HCT116 (cell line): ENCODE data around the gene EIF6. TPM values are rescaled to one million over a fixed set of nuclear protein-coding genes. Genes with fewer than 3 reads are reported as not detected.

Source experiments
- ATAC-seq: fragments of 200-7000 bp; cut with Tn5 transposase; 2 replicates; pipeline ENCODE4 v1.9.1; 2020; ENCODE audit warnings: mild to moderate bottlenecking, moderate library complexity
- BruUV-seq: library from RNA; stranded (reverse); fragments of 400-500 nt; replicated peaks from 2 replicates; lab custom pipeline; 2021; lab: Mats Ljungman, UMichigan
- CTCF ChIA-PET: fragments of 300-600 bp; sonication (Branson Sonifier 250); formaldehyde crosslinking; loops from one replicate; lab custom pipeline; 2021; ENCODE audit warnings: antibody characterized with exemption; lab: Charles Lee
- POLR2A ChIA-PET: fragments of 300-600, 350-600 bp; sonication (Branson Sonifier 250); formaldehyde crosslinking; loops from one replicate; lab custom pipeline; 2021; ENCODE audit warnings: antibody characterized with exemption; lab: Charles Lee
- RAD21 ChIA-PET, 2 experiments: fragments of 300-600 bp; sonication (Branson Sonifier 250); formaldehyde crosslinking; loops; one replicate each; lab custom pipeline; 2023; ENCODE audit warnings: low total read pairs in 2 of 2; ENCODE audit not compliant: uncharacterized antibody in 2 of 2, unreplicated experiment in 2 of 2, low non-redundant PET in 1 of 2; lab: Charles Lee
- DNase-seq: peaks from one replicate; pipeline ENCODE4 v3.0.0-alpha.2; 2010; ENCODE audit warnings: low read depth, low spot score
- H2AFZ ChIP-seq: fragments of 200-600 bp; shearing (Covaris generic), sonication (generic); 2 replicates; pipeline ENCODE4 v1.6.1; 2017; ENCODE audit warnings: low read depth, mixed run types, mixed read lengths, antibody characterized with exemption, low read length; ENCODE audit not compliant: poor library complexity, severe bottlenecking
- H3K27ac ChIP-seq: 2 replicates; pipeline ENCODE4 v1.5.1; 2012; ENCODE audit warnings: low read depth, low read length
- H3K27me3 ChIP-seq: fragments of 200-600 bp; sonication (generic); 2 replicates; pipeline ENCODE4 v1.6.1; 2016; ENCODE audit warnings: mixed run types, low read length, mixed read lengths; ENCODE audit not compliant: insufficient read depth
- H3K36me3 ChIP-seq, 2 experiments: fragments of 200-500 bp in 1 of 2; fragments of 200-600 bp in 1 of 2; sonication (Bioruptor generic) in 1 of 2; sonication (generic) in 1 of 2; 2 replicates each; pipeline versions ENCODE4 v1.5.1 to v1.6.1; 2014 to 2016; ENCODE audit warnings: low read length in 2 of 2, inconsistent platforms in 1 of 2, mixed read lengths in 1 of 2, mixed run types in 1 of 2; ENCODE audit not compliant: insufficient read depth in 2 of 2, control insufficient read depth in 1 of 2
- H3K4me1 ChIP-seq, 2 experiments: fragments of 200-600 bp in 1 of 2; sonication (generic) in 1 of 2; 2 replicates each; pipeline versions ENCODE4 v1.5.1 to v1.6.1; 2012 to 2017; ENCODE audit warnings: low read length in 2 of 2, inconsistent platforms in 1 of 2, mild to moderate bottlenecking in 1 of 2, mixed read lengths in 1 of 2, mixed run types in 1 of 2, moderate library complexity in 1 of 2; ENCODE audit not compliant: insufficient read depth in 2 of 2, control insufficient read depth in 1 of 2
- H3K4me2 ChIP-seq: fragments of 200-600 bp; sonication (generic); 2 replicates; pipeline ENCODE4 v1.6.1; 2017; ENCODE audit warnings: mixed run types, low read length, mixed read lengths
- H3K4me3 ChIP-seq, 2 experiments: fragments of 200-600 bp in 1 of 2; sonication (generic) in 1 of 2; replicated peaks in 1 of 2; 2 replicates each; pipeline ENCODE4 v1.5.1; 2011 to 2016; ENCODE audit warnings: low read length in 2 of 2, control low read depth in 1 of 2, low read depth in 1 of 2, mild to moderate bottlenecking in 1 of 2, mixed read lengths in 1 of 2, mixed run types in 1 of 2
- H3K79me2 ChIP-seq: fragments of 200-600 bp; sonication (generic); 2 replicates; pipeline ENCODE4 v1.6.1; 2017; ENCODE audit warnings: mild to moderate bottlenecking, mixed run types, low read length, moderate library complexity, mixed read lengths; ENCODE audit not compliant: insufficient read depth
- H3K9ac ChIP-seq: fragments of 200-600 bp; sonication (generic); 2 replicates; pipeline ENCODE4 v1.6.1; 2016; ENCODE audit warnings: low read length, mixed read lengths
- H3K9me2 ChIP-seq: fragments of 200-600 bp; sonication (generic), shearing (Covaris generic); 2 replicates; pipeline ENCODE4 v1.6.1; 2017; ENCODE audit warnings: mixed run types, mild to moderate bottlenecking, moderate library complexity; ENCODE audit not compliant: insufficient read depth
- H3K9me3 ChIP-seq, 2 experiments: fragments of 200-500 bp in 1 of 2; fragments of 200-600 bp in 1 of 2; sonication (Bioruptor generic) in 1 of 2; sonication (generic) in 1 of 2; 2 replicates each; pipeline ENCODE4 v1.6.1; 2014 to 2017; ENCODE audit warnings: low read length in 2 of 2, mixed read lengths in 2 of 2, inconsistent platforms in 1 of 2, low read depth in 1 of 2, mild to moderate bottlenecking in 1 of 2, mixed run types in 1 of 2, moderate library complexity in 1 of 2; ENCODE audit not compliant: control insufficient read depth in 1 of 2, insufficient read depth in 1 of 2
- H4K20me1 ChIP-seq: fragments of 200-600 bp; sonication (generic), shearing (Covaris generic); 2 replicates; pipeline ENCODE4 v1.6.1; 2017; ENCODE audit warnings: mixed run types, mild to moderate bottlenecking, moderate library complexity; ENCODE audit not compliant: insufficient read depth
- EGR1 ChIP-seq: IDR thresholded peaks from 2 replicates; pipeline ENCODE4 v1.6.1; 2012; ENCODE audit warnings: low read depth
- ELF1 ChIP-seq: IDR thresholded peaks from 2 replicates; pipeline ENCODE4 v1.6.1; 2012; ENCODE audit warnings: low read depth, borderline replicate concordance
- EZH2 ChIP-seq: fragments of 200-600 bp; sonication (generic); IDR thresholded peaks from 2 replicates; pipeline ENCODE4 v1.6.1; 2017; ENCODE audit warnings: antibody characterized with exemption, mixed run types
- FOSL1 ChIP-seq: IDR thresholded peaks from 2 replicates; pipeline ENCODE4 v1.6.1; 2012; ENCODE audit warnings: low read depth
- JUND ChIP-seq: IDR thresholded peaks from 2 replicates; pipeline ENCODE4 v1.6.1; 2012
- POLR2A ChIP-seq: IDR thresholded peaks from 2 replicates; pipeline ENCODE4 v1.7.0; 2011; ENCODE audit warnings: borderline replicate concordance; ENCODE audit not compliant: insufficient read depth, insufficient read length; ENCODE audit errors: extremely low read depth
- POLR2AphosphoS5 ChIP-seq: IDR thresholded peaks from 2 replicates; pipeline ENCODE4 v1.6.1; 2011; ENCODE audit warnings: mild to moderate bottlenecking, low read depth, low read length, moderate library complexity
- REST ChIP-seq: IDR thresholded peaks from 2 replicates; pipeline ENCODE4 v1.6.1; 2012; ENCODE audit warnings: low read depth
- SIN3A ChIP-seq: IDR thresholded peaks from 2 replicates; pipeline ENCODE4 v1.6.1; 2012; ENCODE audit warnings: low read depth
- SP1 ChIP-seq: IDR thresholded peaks from 2 replicates; pipeline ENCODE4 v1.6.1; 2012; ENCODE audit warnings: low read depth
- SRF ChIP-seq: IDR thresholded peaks from 2 replicates; pipeline ENCODE4 v1.6.1; 2012; ENCODE audit warnings: low read depth
- TCF7L2 ChIP-seq: IDR thresholded peaks from 2 replicates; pipeline ENCODE4 v1.7.0; 2011; ENCODE audit warnings: borderline replicate concordance, inconsistent platforms; ENCODE audit not compliant: insufficient read depth, insufficient read length; ENCODE audit errors: extremely low read depth
- YY1 ChIP-seq: IDR thresholded peaks from 2 replicates; pipeline ENCODE4 v1.6.1; 2011; ENCODE audit warnings: low read length, low read depth, moderate library complexity, mild to moderate bottlenecking; ENCODE audit not compliant: insufficient replicate concordance; ENCODE audit errors: extremely low read depth
- ZBTB33 ChIP-seq: IDR thresholded peaks from 2 replicates; pipeline ENCODE4 v1.6.1; 2011; ENCODE audit warnings: mild to moderate bottlenecking, low read length, moderate library complexity; ENCODE audit not compliant: insufficient replicate concordance; ENCODE audit errors: extremely low read depth
- ZFX ChIP-seq: fragments of 450-650 bp; IDR thresholded peaks from 2 replicates; pipeline ENCODE4 v1.6.1; 2017
- ZNF274 ChIP-seq: fragments of 200-500 bp; sonication (Bioruptor generic); IDR thresholded peaks from 2 replicates; pipeline ENCODE4 v1.6.1; 2014; ENCODE audit warnings: mild to moderate bottlenecking, low read depth, low read length, inconsistent platforms
- intact Hi-C: fragments of 100-400 bp; cut with micrococcal nuclease; formaldehyde crosslinking; loops from 2 replicates; pipeline ENCODE4 v1.10.0; 2022
- total RNA-seq: library from RNA; stranded (reverse); gene quantifications from one replicate; pipeline ENCODE4 v1.2.1, GENCODE V29; 2021; ENCODE audit not compliant: unreplicated experiment
- TF ChIP-seq, protein P1 (sequence below): IDR thresholded peaks from 2 replicates; pipeline ENCODE4 v1.6.1; 2012
- TF ChIP-seq, protein P2 (sequence below), 3 experiments: fragments of 200-600 bp in 1 of 3; sonication (generic) in 1 of 3; IDR thresholded peaks in 2 of 3; conservative IDR thresholded peaks in 1 of 3; 2 replicates each; pipeline ENCODE4 v1.5.1; 2012 to 2017; ENCODE audit warnings: low read depth in 2 of 3, low read length in 2 of 3, antibody characterized with exemption in 1 of 3, borderline replicate concordance in 1 of 3, control low read depth in 1 of 3, mild to moderate bottlenecking in 1 of 3, mixed read lengths in 1 of 3, mixed run types in 1 of 3, moderate library complexity in 1 of 3; ENCODE audit not compliant: insufficient read depth in 1 of 3

EIF6 gene
- total RNA-seq, 1 experiment from 2014 or later, result 209 TPM

DNA sequence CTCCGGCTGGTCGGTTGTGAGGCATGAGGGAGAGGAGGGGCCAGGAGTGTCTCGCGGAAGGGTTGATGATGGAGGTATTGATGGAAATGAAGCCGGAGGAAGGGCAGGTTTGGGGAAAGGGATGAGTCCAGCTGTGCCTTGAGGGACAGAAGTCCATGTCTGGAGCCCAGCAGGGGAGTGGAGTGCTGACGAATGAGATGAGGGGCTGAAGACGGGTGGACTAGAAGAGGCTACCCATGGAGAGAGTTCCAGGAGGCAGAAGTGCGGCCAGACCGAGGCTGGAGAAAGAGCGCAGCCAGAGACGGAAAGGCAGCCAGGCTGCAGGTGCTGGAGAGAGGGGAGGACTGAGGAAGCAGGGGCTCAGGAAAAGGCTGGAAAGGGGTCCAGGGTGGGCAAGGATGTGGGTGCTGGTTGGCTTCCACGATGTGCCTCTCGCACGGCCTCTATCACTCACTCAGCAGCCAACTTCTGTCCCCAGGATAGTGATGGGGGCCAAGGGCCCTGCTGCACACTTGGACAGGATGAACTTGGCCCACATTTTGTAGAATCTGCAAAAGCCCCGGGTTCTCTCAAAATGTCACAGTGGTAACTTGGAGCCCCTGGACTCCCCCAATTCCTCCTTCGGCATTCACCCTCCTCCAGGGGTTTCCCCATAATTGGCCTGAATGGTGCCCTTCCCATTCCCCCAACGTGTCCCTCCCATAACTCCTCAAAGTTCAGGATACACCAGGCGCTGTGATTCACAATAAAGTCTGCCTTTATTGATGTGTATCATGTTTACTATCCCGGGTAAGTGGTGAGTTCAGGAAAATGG lies 627 bp upstream of the EIF6 start:
- ChIA-PET POLR2A (interaction anchor here (0.9 to 1.7 kb wide), 2 partner anchors 12 to 20 kb away, joined by 3 to 7 read pairs; no protein-coding TSS in a partner anchor), RAD21 (interaction anchor here (0.6 to 0.9 kb wide), 4 partner anchors 10 to 169 kb away, joined by 3 to 4 read pairs (median 3); no protein-coding TSS in a partner anchor), CTCF (interaction anchor here (1.0 to 1.8 kb wide), 5 partner anchors 17 to 413 kb away, joined by 3 to 8 read pairs (median 5); partner anchors contain the start of gene GGT7)
- intact Hi-C loops, result no loop called here
- H4K20me1 ChIP-seq, result no peaks in the 10 kb centered on the region
- H3K4me3 ChIP-seq, result peak overlapping the region; percentile 96 to 100
- H3K9me2 ChIP-seq, result no peaks in the 10 kb centered on the region
- peak overlapping the region; percentile 88 for H3K27ac ChIP-seq
- H3K9me3 ChIP-seq, result no peaks in the 10 kb centered on the region
- peaks cover 9 to 20% of the 10 kb centered on the region in 2 experiments for H3K36me3 ChIP-seq
- TF ChIP-seq POLR2A (no peak), ELF1 (no peak), FOSL1 (no peak), SP1 (no peak), SIN3A (no peak), EGR1 (no peak), JUND (no peak), SRF (no peak), EZH2 (no peak), ZNF274 (no peak), POLR2AphosphoS5 (no peak), ZFX (no peak), ZBTB33 (no peak), REST (no peak), TCF7L2 (no peak), YY1 (no peak)
- TF ChIP-seq, protein P1, sequence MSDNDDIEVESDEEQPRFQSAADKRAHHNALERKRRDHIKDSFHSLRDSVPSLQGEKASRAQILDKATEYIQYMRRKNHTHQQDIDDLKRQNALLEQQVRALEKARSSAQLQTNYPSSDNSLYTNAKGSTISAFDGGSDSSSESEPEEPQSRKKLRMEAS, result no peak
- TF ChIP-seq, protein P2, sequence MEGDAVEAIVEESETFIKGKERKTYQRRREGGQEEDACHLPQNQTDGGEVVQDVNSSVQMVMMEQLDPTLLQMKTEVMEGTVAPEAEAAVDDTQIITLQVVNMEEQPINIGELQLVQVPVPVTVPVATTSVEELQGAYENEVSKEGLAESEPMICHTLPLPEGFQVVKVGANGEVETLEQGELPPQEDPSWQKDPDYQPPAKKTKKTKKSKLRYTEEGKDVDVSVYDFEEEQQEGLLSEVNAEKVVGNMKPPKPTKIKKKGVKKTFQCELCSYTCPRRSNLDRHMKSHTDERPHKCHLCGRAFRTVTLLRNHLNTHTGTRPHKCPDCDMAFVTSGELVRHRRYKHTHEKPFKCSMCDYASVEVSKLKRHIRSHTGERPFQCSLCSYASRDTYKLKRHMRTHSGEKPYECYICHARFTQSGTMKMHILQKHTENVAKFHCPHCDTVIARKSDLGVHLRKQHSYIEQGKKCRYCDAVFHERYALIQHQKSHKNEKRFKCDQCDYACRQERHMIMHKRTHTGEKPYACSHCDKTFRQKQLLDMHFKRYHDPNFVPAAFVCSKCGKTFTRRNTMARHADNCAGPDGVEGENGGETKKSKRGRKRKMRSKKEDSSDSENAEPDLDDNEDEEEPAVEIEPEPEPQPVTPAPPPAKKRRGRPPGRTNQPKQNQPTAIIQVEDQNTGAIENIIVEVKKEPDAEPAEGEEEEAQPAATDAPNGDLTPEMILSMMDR (IDR thresholded peaks at IDR 0.05 in 2 of 3, conservative IDR thresholded peaks at IDR 0.05 in 1 of 3; ENCODE audit: borderline replicate concordance in 1 of 3, insufficient read depth in 1 of 3, low read depth in 2 of 3, low read length in 2 of 3), result no peak
- H2AFZ ChIP-seq, result peak overlapping the region; percentile 40
- no peaks in the 10 kb centered on the region for H3K27me3 ChIP-seq
- ATAC-seq (peak; percentile 11), DNase-seq (no peak)
- peaks cover 8 to 28% of the 10 kb centered on the region in 2 experiments; a peak in 3 of 4 replicates for H3K4me1 ChIP-seq
- BruUV-seq, result TSS peak; percentile 86
- H3K9ac ChIP-seq, result peak overlapping the region; percentile 98
- peaks cover 43% of the 10 kb centered on the region for H3K79me2 ChIP-seq
- peak overlapping the region; percentile 84 for H3K4me2 ChIP-seq
